GM23248 (cell line): ENCODE measurements around the gene B4GALT2. TPM values are rescaled to one million over a fixed set of nuclear protein-coding genes. Genes with fewer than 3 reads are reported as not detected.

Experiments used
- DNase-seq: peaks from one replicate; pipeline ENCODE4 v3.0.0-alpha.2; 2015
- H2AFZ ChIP-seq: fragments of 200-600 bp; sonication (generic); 2 replicates; pipeline ENCODE4 v1.6.1; 2016; ENCODE audit warnings: antibody characterized with exemption
- H3F3A ChIP-seq: fragments of 200-600 bp; sonication (generic); 2 replicates; pipeline ENCODE4 v1.6.1; 2016; ENCODE audit warnings: mild to moderate bottlenecking, antibody characterized with exemption, mixed run types; ENCODE audit not compliant: insufficient read depth
- H3K27ac ChIP-seq: fragments of 200-600 bp; sonication (generic); 2 replicates; pipeline ENCODE4 v1.5.1; 2016; ENCODE audit warnings: mild to moderate bottlenecking
- H3K27me3 ChIP-seq: fragments of 200-600 bp; sonication (generic); replicated peaks from 2 replicates; pipeline ENCODE4 v1.6.1; 2016; ENCODE audit warnings: mild to moderate bottlenecking; ENCODE audit not compliant: insufficient read depth
- H3K36me3 ChIP-seq: fragments of 200-600 bp; sonication (generic); 2 replicates; pipeline ENCODE4 v1.6.1; 2016; ENCODE audit warnings: low read depth, mild to moderate bottlenecking
- H3K4me1 ChIP-seq: fragments of 200-600 bp; sonication (generic); 2 replicates; pipeline ENCODE4 v1.6.1; 2016; ENCODE audit warnings: mild to moderate bottlenecking; ENCODE audit not compliant: insufficient read depth
- H3K4me2 ChIP-seq: fragments of 200-600 bp; sonication (generic); one replicate; pipeline ENCODE4 v1.6.1; 2016; ENCODE audit warnings: mild to moderate bottlenecking; ENCODE audit not compliant: unreplicated experiment
- H3K4me3 ChIP-seq: fragments of 200-600 bp; sonication (generic); 2 replicates; pipeline ENCODE4 v1.5.1; 2016; ENCODE audit warnings: mild to moderate bottlenecking
- H3K79me2 ChIP-seq: fragments of 200-600 bp; sonication (generic); 2 replicates; pipeline ENCODE4 v1.6.1; 2016; ENCODE audit warnings: mild to moderate bottlenecking; ENCODE audit not compliant: insufficient read depth
- H3K9ac ChIP-seq: fragments of 200-600 bp; sonication (generic); 2 replicates; pipeline ENCODE4 v1.6.1; 2016; ENCODE audit warnings: mild to moderate bottlenecking
- H3K9me2 ChIP-seq: fragments of 200-600 bp; sonication (generic); 2 replicates; pipeline ENCODE4 v1.6.1; 2016; ENCODE audit warnings: mixed run types, mild to moderate bottlenecking, moderate library complexity; ENCODE audit not compliant: insufficient read depth
- H3K9me3 ChIP-seq: fragments of 200-600 bp; sonication (generic); one replicate; pipeline ENCODE4 v1.6.1; 2017; ENCODE audit warnings: low read depth
- H4K20me1 ChIP-seq: fragments of 200-600 bp; sonication (generic); 2 replicates; pipeline ENCODE4 v1.6.0; 2016; ENCODE audit not compliant: insufficient read depth
- EZH2 ChIP-seq: fragments of 200-600 bp; sonication (generic); IDR thresholded peaks from 2 replicates; pipeline ENCODE4 v1.6.1; 2018; ENCODE audit warnings: antibody characterized with exemption, mild to moderate bottlenecking; ENCODE audit not compliant: insufficient read depth, poor library complexity, severe bottlenecking
- EZH2phosphoT487 ChIP-seq: fragments of 200-600 bp; sonication (generic); IDR thresholded peaks from 2 replicates; pipeline ENCODE4 v1.6.1; 2018; ENCODE audit warnings: antibody characterized with exemption, moderate library complexity, mild to moderate bottlenecking, low read depth; ENCODE audit not compliant: insufficient read depth
- WGBS, 2 experiments: methylation state at CpG; one replicate each; pipeline ENCODE4 v1.1.6; 2015 to 2017; ENCODE audit warnings: low lambda C conversion rate in 2 of 2, low coverage in 1 of 2; ENCODE audit errors: missing lambda C conversion rate in 2 of 2; 5-methylcytosine and 5-hydroxymethylcytosine counted together
- in situ Hi-C: fragments of 300-500 bp; cut with MboI; formaldehyde crosslinking; loops from 2 replicates; pipeline ENCODE4 v1.15.0; 2020
- polyA plus RNA-seq: library from polyadenylated mRNA; unstranded; fragments of >200 nt; fragmentation: Nextera tagmentation; extraction: Ambion mirVana; gene quantifications from 2 replicates; pipeline ENCODE4 v1.2.1, GENCODE V29; 2016
- total RNA-seq: library from RNA; depleted of rRNA; stranded (reverse); fragments of >200 nt; shearing (Covaris generic); gene quantifications from 2 replicates; pipeline ENCODE4 v1.2.3, GENCODE V29; 2014; rRNA removed

Gene B4GALT2
- total and polyA plus RNA-seq, 2 experiments from 2014 or later: 27.3 to 221 TPM

GRCh38 chr1:44040418-44040817, 61.4 kb downstream of the B4GALT2 start:
- H3K9me3 ChIP-seq: no peaks in the 10 kb centered on the region
- H3K27ac ChIP-seq: peak overlapping the region; percentile 25; the same call in 1 of the 2 replicates
- DNase-seq: no peak
- in situ Hi-C loops: no loop called here
- no peak overlapping the region for H3K9ac ChIP-seq
- peaks cover 30% of the 10 kb centered on the region for H3F3A ChIP-seq
- no peak for TF ChIP-seq EZH2phosphoT487
- no peak for TF ChIP-seq EZH2
- no peaks in the 10 kb centered on the region for H4K20me1 ChIP-seq
- WGBS, 2 experiments: 97% methylated on average over 2 of the region's 2 CpGs
- H3K4me2 ChIP-seq: no peak overlapping the region
- peaks cover 42% of the 10 kb centered on the region for H3K4me1 ChIP-seq
- H3K4me3 ChIP-seq: no peak overlapping the region
- H3K27me3 ChIP-seq: no peaks in the 10 kb centered on the region
- no peak overlapping the region for H2AFZ ChIP-seq
- no peaks in the 10 kb centered on the region for H3K36me3 ChIP-seq
- H3K79me2 ChIP-seq: no peaks in the 10 kb centered on the region
- no peaks in the 10 kb centered on the region for H3K9me2 ChIP-seq

Other genes starting within 250 kb of the B4GALT2 start
- gene ARTN, start 45.4 kb upstream of the B4GALT2 start, total RNA-seq: 0.11 TPM in 1 of 2 replicates, not detected in the other
- gene ARTN, start 45.4 kb upstream of the B4GALT2 start, polyA plus RNA-seq: not detected in 2 replicates
- 29.4 and 35.8 TPM in 2 replicates for gene IPO13, start 32.3 kb upstream of the B4GALT2 start, total RNA-seq
- 17.1 and 21.0 TPM in 2 replicates for gene IPO13, start 32.3 kb upstream of the B4GALT2 start, polyA plus RNA-seq
- 42.9 and 51.1 TPM in 2 replicates for gene DPH2, start 9.2 kb upstream of the B4GALT2 start, total RNA-seq
- gene DPH2, start 9.2 kb upstream of the B4GALT2 start, polyA plus RNA-seq: 16.7 and 21.0 TPM in 2 replicates
- 122 and 140 TPM in 2 replicates for gene ATP6V0B, start 4.2 kb upstream of the B4GALT2 start, total RNA-seq
- 174 and 177 TPM in 2 replicates for gene ATP6V0B, start 4.2 kb upstream of the B4GALT2 start, polyA plus RNA-seq
- gene CCDC24, start 12.4 kb downstream of the B4GALT2 start, total RNA-seq: 3.1 and 4.7 TPM in 2 replicates
- gene CCDC24, start 12.4 kb downstream of the B4GALT2 start, polyA plus RNA-seq: 4.3 and 5.3 TPM in 2 replicates
- gene SLC6A9, start 52.3 kb downstream of the B4GALT2 start, total RNA-seq: 20.6 and 22.2 TPM in 2 replicates
- 34.4 and 34.6 TPM in 2 replicates for gene SLC6A9, start 52.3 kb downstream of the B4GALT2 start, polyA plus RNA-seq
- gene KLF17, start 139.6 kb downstream of the B4GALT2 start, total RNA-seq: 0.11 and 0.13 TPM in 2 replicates
- 0.08 and 0.09 TPM in 2 replicates for gene KLF17, start 139.6 kb downstream of the B4GALT2 start, polyA plus RNA-seq
- gene KLF18, start 162.4 kb downstream of the B4GALT2 start, total RNA-seq: not detected in 2 replicates
- gene KLF18, start 162.4 kb downstream of the B4GALT2 start, polyA plus RNA-seq: not detected in 2 replicates
- 9.6 and 16.0 TPM in 2 replicates for gene DMAP1, start 234.3 kb downstream of the B4GALT2 start, total RNA-seq
- 30.5 and 32.7 TPM in 2 replicates for gene DMAP1, start 234.3 kb downstream of the B4GALT2 start, polyA plus RNA-seq